WI38 (cell line): Measurements from ENCODE around the gene LIME1.
"Not testable (repeated sequence)": the region's sequence is repeated elsewhere in the genome, so short reads cannot be mapped to it uniquely, and the experiment has no call there.

Experiments
- H3K4me3 ChIP-seq: 2 replicates; pipeline ENCODE4 v1.5.1; 2011; ENCODE audit warnings: low read depth, mild to moderate bottlenecking, control low read depth, low read length
- TF ChIP-seq, protein P1 (sequence below): IDR thresholded peaks from 2 replicates; pipeline ENCODE4 v1.5.1; 2012; ENCODE audit warnings: low read depth, mild to moderate bottlenecking, control low read depth, low read length

LIME1 gene

DNA sequence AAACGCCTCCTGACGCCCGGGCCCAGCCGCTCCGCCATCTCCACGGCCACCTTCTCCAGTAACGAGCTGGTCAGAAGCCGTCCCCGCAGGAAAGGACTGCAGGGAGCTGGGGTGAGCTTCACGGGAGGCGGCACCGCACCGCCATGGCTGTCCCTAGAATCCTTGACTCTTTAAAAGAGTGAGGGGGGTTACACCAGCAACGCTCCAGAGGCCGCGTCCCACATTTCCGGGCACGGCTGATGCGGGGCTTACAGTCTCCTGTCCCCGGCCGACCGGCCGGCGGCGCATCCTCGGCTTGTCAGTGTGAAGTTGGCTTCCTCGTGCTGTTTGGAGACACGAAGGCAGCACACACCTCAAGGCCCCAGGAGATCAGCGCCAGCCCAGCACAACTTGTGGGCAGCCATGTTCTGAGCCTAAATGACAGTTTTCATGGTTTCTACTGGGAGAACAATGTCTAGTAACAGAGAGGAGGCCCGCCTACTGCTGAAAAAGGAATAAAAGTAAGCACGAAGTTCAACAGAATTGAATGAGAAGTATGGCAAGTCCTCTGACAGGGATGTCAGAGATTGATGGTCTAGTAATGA lies 33.5 kb downstream of the LIME1 start:
- TF ChIP-seq, protein P1, sequence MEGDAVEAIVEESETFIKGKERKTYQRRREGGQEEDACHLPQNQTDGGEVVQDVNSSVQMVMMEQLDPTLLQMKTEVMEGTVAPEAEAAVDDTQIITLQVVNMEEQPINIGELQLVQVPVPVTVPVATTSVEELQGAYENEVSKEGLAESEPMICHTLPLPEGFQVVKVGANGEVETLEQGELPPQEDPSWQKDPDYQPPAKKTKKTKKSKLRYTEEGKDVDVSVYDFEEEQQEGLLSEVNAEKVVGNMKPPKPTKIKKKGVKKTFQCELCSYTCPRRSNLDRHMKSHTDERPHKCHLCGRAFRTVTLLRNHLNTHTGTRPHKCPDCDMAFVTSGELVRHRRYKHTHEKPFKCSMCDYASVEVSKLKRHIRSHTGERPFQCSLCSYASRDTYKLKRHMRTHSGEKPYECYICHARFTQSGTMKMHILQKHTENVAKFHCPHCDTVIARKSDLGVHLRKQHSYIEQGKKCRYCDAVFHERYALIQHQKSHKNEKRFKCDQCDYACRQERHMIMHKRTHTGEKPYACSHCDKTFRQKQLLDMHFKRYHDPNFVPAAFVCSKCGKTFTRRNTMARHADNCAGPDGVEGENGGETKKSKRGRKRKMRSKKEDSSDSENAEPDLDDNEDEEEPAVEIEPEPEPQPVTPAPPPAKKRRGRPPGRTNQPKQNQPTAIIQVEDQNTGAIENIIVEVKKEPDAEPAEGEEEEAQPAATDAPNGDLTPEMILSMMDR: no peak
- no peak overlapping the region for H3K4me3 ChIP-seq

- H3K4me3 ChIP-seq: no peak overlapping the region
- TF ChIP-seq, protein P1: no peak
Observed at GRCh38 chr20:63771046-63771707, 34.7 kb downstream of the LIME1 start.

DNA sequence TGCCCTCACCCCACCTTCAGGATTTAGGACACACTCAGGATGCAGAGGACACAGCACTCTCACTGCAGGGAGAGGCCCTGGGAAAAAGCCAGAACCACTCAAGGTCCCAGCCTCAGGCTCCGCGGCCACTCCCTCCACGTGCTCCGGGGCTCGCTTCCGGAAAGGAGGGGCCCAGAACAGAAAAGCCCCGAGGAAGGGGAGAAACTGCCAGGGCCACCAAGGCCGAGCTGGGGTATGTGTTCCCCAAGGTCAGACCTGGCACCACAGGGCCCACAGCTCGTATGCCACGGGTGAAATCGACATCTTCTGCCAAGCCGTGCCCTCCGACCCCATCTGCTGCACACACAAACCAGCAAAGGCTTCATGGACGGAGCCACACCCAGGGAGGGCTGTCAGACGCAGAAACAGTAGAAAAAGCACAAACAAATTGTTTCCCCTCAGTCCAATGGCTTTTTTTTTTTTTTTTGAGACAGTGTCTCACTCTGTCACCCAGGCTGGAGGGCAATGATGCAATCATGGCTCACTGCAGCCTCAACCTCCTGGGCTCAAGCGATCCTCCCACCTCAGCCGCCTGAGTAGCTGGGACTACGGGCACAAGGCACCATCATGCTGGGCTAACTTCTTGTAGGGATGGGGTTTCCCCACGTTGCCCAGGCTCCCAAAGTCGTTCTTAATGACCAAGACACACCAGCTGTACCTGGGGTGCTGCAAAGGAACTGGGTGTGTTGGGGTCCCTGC lies 36.5 kb downstream of the LIME1 start:
- H3K4me3 ChIP-seq: no peak overlapping the region
- TF ChIP-seq, protein P1: no peak

GRCh38 chr20:63773571-63774241 lies 37.2 kb downstream of the LIME1 start:
- TF ChIP-seq, protein P1: no peak
- H3K4me3 ChIP-seq: no peak overlapping the region

DNA sequence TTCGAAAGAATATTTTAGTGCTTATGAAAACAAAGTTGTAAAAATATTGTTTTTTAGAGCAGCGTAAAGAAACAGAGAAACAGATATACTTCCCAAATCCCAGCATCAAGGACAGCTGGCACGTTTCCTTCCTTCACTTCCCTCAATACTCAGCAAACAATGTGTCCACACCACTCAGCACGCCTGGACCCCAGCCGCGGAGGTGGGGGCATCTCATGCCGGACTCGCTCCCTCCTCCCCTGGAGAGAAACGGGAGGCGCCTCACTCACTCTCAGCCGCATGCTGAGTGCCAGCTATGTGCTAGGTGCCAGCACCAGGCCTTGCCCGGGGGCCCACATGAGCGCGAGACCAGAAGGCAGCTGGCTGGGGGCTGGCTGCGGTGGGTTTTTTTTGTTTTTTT lies 37.8 kb downstream of the LIME1 start:
- TF ChIP-seq, protein P1: no peak
- H3K4me3 ChIP-seq: no peak overlapping the region

- H3K4me3 ChIP-seq: no peak overlapping the region
Observed at GRCh38 chr20:63775096-63775978, 38.9 kb downstream of the LIME1 start.

DNA sequence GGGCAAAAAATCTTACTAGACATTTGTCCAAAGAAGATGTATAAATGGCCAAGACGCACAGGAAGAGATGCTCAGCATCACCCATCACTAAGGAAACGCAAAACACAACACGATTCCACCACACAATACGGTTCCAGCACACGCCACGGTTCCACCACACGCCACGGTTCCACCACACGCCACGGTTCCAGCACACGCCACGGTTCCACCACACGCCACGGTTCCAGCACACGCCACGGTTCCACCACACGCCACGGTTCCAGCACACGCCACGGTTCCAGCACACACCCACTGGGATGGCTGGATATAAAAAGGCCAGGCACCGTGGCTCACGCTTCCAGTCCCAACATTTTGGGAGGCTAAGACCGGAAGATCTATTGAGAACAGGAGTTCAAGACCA lies 40.4 kb downstream of the LIME1 start:
- not testable (repeated sequence) for H3K4me3 ChIP-seq

More at GRCh38 chr20:63775096-63775978, 38.9 kb downstream of the LIME1 start:
- TF ChIP-seq, protein P1: peak; percentile 71
